NCI-H2107 treated with DMSO at 0.1 percent for 48 hours (cell line): ENCODE data around the gene GTF3C1.

Experiments used
- DNase-seq: peaks from one replicate; lab custom pipeline; 2025; ENCODE audit not compliant: unreplicated experiment; lab: John Stamatoyannopoulos, UW

Gene GTF3C1

GRCh38 chr16:27489906-27490305, 59.8 kb downstream of the GTF3C1 start:
- no peak for DNase-seq

GRCh38 chr16:27489421-27489820, 60.3 kb downstream of the GTF3C1 start:
- no peak for DNase-seq

- no peak for DNase-seq
These were observed 63.0 kb downstream of the GTF3C1 start for GRCh38 chr16:27486760-27487159.

- DNase-seq = no peak
These were observed 63.4 kb downstream of the GTF3C1 start for GRCh38 chr16:27486344-27486743.

GRCh38 chr16:27485811-27486210, 63.9 kb downstream of the GTF3C1 start:
- no peak for DNase-seq

- DNase-seq = no peak
These were observed 64.6 kb downstream of the GTF3C1 start for GRCh38 chr16:27485126-27485525.

GRCh38 chr16:27483624-27484023, 66.1 kb downstream of the GTF3C1 start:
- no peak for DNase-seq

- DNase-seq = no peak
These were observed 66.7 kb downstream of the GTF3C1 start for GRCh38 chr16:27483088-27483437.

GRCh38 chr16:27482397-27483087, 67.2 kb downstream of the GTF3C1 start:
- no peak for DNase-seq

GRCh38 chr16:27481282-27481934, 68.3 kb downstream of the GTF3C1 start:
- DNase-seq = no peak

- no peak for DNase-seq
These were observed 69.0 kb downstream of the GTF3C1 start for GRCh38 chr16:27480761-27481160.

- no peak for DNase-seq
These were observed 73.5 kb downstream of the GTF3C1 start for GRCh38 chr16:27476240-27476639.

- DNase-seq = no peak
These were observed 74.2 kb downstream of the GTF3C1 start for GRCh38 chr16:27475561-27475960.

- DNase-seq = no peak
These were observed 74.8 kb downstream of the GTF3C1 start for GRCh38 chr16:27474921-27475320.

- no peak for DNase-seq
These were observed 75.7 kb downstream of the GTF3C1 start for GRCh38 chr16:27474041-27474440.

GRCh38 chr16:27473101-27473900, 76.4 kb downstream of the GTF3C1 start:
- no peak for DNase-seq

GRCh38 chr16:27472091-27473020, 77.4 kb downstream of the GTF3C1 start:
- no peak for DNase-seq

- no peak for DNase-seq
These were observed 78.1 kb downstream of the GTF3C1 start for GRCh38 chr16:27471661-27472060.

GRCh38 chr16:27470567-27471431, 78.9 kb downstream of the GTF3C1 start:
- no peak for DNase-seq

GRCh38 chr16:27468941-27469531, 80.7 kb downstream of the GTF3C1 start:
- DNase-seq = no peak
